DLD1 (cell line): ENCODE data around the gene RPL7A.
"Not testable (repeated sequence)": the region's sequence is repeated elsewhere in the genome, so short reads cannot be mapped to it uniquely, and the experiment has no call there.

Source experiments
- in situ Hi-C: cut with HindIII; loops from 2 replicates; pipeline ENCODE4 v1.10.0; 2017; ENCODE audit warnings: low sequenced_read_pairs

RPL7A gene

DNA sequence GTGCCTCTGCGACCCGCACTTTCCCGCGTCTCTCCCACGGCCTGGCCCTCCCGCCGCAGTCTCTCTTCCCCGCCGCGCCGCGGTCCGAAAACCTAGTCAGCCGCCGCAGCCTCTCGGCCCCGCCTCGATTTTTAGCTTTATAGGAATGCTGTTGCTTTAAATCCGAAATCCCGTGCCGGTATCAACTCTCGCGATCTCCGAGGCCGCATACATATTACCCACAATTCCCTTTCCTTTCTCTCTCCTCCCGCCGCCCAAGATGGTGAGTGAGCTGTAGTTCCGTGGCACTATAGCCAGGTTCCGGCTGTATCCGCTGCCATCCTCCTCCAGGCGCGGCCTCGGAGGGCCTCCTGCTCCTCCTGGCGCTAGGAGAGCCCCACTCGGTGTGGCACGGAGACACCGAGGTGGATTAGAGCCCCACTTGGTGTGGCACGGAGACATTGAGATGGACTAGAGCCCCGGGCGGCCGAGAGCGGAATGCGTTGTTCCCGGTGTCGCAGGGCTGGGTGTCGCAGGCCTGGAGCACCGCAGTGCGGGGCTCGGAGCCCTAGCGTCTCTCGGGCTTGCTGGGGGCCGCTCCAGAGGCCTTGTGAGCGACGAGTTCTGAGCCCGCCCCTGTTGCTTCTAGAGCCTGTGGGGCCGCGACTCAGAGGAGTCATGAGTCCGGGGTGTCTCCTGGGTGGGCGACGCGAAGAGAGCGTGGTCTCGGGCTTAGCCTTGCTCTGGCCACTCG is at the start of gene RPL7A, which contains the start of gene MED22:
Gene RPL7A (plus strand): TSS at position 234 of the 733 bp plus-strand sequence. CDS start 26 bp downstream, at position 260.
Gene MED22 (minus strand): TSS at position 147 of the 733 bp plus-strand sequence. CDS start 1,469 bp downstream, outside the sequence.
- in situ Hi-C loops, result no loop called here

DNA sequence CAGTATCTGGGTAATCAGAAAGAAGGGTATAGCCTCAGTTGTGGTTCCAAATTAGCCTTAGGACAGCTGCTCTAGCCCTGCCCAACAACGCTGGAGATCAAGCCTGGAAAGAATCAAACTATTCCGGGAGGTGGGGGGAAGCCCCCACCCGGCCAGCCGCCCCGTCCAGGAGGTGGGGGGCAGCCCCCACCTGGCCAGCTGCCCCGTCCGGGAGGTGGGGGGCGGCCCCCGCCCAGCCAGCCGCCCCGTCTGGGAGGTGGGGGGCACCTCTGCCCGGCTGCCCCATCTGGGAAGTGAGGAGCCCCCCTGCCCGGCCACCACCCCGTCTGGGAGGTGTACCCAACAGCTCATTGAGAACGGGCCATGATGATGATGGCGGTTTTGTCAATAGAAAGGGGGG is 48.0 kb upstream of the RPL7A start:
- in situ Hi-C loops, result not testable (repeated sequence)

DNA sequence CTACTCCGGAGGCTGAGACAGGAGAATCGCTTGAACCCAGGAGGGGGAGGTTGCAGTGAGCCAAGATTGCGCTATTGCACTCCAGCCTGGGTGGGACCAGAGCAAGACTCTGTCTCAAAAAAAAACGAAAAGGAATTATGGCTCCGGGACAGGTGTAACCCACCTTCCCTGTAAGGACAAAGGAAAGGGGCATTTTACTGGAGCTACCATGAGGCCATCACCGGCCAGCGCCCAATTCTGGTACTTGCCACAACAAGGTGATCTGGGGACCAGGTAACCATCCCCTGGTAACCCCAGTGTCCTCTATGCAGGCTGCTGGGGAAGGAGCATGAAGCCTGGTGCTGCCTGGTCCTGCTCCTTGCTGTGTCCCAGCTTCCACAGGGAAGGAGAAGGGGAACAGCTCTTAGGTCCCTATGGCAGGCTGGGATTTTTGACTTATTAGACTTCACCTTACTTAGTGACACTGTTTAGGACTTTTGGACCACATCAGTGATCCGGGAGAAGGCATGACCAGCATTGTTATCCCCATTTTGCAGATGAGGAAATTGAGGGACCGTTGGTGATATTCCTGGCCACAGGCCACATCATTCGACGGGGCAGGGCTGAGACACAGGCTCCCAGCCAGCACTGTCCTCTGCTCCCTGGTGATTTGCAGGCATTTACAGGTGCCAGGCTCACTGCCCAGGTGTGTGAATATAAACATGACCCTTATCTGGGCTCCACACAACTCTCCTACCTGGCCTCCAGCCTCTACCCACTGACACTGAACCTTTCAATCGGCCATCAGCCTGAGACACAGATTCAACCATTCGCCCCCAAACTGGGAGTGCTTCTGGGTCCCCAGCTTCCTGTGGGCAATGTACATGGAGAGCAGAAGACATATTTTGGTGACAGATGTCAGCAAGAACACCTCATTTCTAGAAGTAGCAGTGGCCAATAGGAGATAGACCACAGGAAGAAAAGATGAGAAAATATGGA is 46.5 kb upstream of the RPL7A start:
- in situ Hi-C loops, result no loop called here

DNA sequence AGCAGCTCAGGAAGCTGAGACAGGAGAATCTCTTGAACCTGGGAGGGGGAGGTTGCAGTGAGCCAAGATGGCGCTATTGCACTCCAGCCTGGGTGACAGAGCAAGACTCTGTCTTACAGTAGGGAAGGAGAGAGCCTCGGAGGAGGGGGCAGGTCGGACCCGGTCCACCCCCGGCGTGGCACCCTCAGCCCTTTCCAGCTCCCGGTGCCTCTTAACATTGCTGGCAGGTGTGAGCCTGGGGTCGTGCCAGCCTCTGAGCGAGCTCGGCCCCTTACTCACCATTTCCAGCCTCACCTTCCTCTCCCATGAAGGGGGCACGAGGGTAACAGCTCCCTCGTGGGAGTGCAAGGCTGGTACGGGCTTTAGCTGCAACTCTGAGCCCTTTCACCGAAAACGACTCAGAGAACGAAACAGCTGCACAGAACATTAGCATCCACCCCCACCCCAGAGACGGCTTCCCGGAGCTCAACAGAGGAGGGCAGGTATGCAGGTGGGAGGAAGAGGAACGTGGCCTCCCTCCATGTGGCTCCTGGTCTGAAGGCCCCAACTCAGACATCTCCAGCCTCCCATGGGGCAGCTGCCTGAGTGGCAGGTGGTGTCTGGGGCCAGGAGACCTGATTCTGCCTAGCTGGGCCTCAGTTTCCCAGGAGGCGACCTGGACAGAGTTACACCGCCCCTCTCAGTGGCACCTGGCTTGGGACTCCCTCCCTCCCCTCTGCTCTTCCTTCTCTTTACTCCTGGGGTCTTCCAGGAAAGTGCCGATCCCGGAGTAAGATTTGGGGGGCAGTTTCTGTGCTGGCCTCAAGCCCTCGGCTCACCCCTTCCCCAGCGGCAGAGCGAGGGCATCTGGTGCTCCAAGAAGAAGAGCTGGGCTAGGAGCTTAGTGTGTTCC is 44.5 kb upstream of the RPL7A start:
- in situ Hi-C loops, result no loop called here

DNA sequence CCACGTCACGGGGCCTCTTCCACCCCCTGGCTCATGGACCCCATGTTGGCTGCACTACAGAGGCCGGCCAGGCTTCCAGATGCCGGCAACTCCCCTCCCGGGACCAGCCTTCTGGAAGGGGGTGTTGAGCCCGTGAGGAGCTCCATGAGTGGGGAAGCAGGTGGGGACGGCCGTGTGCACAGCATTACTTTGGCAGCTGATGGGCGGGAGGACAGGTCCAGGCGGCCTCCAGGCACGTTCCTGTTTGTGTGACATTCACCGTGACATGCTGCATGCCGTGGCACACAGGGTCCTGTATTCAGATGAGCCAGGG is 43.9 kb upstream of the RPL7A start:
- in situ Hi-C loops, result no loop called here

DNA sequence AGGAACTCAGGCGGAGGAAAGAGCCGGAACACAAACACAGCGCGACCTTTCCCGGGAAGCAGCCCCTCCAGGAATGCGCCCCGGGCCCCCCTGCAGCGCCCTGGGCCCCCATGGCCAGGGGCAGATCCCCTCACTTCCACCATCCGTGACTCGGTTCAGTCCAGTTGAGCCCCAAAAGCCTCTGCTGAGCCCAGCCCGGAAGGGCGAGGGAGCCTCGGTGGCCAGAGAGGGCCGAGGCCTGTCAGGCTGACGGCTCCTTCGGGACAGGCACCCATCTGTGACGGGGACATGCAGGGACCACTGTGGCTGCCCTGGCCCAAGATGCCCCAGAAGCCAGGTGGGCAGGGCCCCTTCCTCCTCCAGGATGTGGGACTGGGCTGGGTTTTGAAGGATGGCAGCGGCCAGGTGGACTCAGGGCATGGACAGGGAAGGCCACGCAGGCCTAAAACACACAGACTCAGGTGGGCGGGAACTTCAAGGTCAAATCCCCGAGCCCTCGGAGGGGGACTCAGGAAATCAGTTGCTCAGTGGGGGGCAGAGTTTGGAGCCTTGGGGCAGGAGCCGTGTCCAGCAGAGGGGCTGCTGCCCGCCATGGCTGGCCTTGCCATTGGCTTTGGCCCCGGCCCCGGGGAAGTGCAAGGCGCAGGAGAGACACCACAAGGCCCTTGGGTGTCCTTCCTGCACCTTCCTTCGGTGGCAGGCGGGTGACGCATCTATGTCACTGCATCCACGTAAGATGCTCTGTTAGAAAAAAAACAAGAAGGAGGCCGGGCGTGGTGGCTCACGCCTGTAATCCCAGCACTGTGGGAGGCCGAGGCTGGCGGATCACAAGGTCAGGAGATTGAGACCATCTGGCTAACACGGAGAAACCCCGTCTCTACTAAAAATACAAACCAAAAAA is 43.3 kb upstream of the RPL7A start:
- in situ Hi-C loops, result no loop called here

DNA sequence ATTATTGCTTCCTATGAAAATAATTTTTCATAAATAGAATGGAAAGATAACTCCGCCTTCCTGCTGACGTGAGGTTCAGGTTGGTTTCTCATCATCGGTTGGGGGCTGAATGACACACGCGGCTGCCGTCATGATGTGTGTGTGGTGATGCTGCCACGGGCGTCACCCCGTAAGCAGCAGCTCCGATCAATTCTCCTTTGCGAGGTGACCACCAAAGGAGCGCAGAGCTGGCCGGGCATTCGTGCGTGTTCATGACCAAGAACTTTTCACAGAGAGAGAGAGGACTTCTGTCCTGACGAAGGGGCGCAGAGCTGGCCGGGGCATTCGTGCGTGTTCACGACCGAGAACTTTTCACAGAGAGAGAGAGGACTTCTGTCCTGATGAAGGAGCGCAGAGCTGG is 42.3 kb upstream of the RPL7A start:
- in situ Hi-C loops, result no loop called here

DNA sequence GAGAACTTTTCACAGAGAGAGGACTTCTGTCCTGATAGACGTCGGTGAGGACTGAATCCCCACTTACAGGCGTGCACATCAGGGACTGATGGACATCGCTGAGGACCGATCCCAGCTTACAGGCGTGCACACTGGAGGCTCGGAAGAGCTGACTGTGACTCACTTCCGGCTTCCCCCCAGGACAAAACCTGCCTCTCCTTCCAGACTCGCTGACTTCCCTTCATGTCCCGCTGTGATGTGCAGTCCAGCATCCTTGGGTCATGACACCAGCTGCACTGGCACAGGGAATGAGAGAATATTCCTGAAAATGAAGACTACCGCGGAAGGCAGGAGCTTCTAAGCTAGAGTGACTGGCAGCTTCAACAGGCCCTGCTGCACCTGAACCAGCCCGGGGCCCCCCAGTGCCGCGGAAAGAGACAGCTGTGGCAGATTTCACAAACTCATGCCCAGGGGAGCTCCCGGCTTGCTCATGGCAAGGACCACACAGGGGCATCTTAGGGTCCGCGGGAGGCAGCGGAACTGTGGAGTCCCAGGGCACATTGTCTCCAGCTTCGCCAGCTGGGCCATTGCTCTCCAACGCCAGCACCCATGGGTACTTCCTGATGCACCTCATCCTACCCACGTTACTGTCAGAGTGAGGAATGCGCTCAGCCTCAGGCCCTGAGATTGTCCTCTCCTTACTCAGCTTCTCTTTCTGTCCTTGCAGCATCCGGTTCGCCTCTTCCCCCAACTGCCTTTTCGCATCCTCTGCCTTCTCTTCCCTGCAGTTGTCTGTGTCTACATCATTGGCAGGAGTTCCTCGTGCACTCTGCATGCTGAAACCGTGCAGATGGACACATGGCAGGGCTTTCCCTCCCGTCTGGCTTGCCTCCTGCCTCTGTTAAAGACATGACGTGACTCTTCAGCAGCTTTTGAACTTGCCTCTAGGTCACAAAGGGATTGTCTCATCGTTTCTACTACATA is 41.5 kb upstream of the RPL7A start:
- in situ Hi-C loops, result no loop called here

DNA sequence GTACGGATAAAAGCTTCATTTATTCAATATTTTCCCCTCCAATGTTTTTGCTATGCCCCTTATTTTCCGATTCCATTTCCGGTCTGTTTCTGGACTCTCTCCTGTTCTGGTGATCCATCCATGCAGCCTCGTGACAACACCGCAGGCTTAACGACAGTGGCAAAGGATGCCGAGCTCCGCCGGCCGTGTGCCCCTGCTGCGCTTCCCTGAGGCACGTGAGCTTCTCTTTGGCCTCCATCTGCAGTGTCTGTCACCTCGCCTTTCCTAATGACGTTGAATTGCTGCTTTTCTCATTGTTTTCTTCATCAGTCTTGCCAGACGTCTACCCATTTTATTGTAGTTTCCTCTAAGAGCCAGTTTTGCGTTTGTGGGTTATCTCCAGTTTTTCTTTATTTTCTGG is 40.7 kb upstream of the RPL7A start:
- in situ Hi-C loops, result no loop called here

DNA sequence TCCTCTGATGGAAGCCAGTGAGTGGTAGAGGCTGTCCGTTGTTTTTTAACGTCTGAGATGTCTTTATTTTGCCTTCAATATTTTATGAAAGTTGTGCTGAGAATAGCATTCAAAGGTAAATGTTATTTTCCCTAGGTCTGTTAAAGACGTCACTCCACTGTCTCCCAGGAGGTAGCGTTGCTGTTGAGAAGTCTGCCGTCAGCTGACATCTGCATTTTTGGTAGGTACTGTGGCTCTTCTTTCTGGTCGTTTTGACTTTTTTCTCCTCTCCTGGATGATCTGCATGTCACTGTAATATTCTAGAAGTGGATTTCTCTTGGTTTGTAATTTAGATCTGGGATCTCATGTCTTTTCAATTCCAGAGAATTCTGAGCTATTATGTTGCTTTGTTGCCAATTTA is 38.4 kb upstream of the RPL7A start:
- in situ Hi-C loops, result no loop called here

DNA sequence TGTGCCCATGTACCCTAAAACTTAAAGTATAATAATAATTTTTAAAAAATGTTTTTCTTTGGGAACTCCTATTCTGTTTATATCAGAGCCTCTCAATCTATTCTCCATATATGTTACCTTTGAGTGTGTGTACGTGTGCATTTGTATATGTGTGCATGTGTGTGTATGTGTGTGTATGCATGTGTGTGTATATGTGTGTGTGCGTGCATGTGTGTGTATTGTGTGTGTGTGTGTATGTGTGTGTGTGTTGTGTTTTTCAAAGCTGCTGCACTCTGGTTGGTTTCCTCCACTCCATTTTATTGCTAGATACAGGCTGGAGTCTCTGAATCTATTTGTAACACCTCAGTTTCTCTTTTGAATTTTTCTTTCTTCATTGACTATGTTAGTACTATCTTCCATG is 32.0 kb upstream of the RPL7A start:
- in situ Hi-C loops, result no loop called here

DNA sequence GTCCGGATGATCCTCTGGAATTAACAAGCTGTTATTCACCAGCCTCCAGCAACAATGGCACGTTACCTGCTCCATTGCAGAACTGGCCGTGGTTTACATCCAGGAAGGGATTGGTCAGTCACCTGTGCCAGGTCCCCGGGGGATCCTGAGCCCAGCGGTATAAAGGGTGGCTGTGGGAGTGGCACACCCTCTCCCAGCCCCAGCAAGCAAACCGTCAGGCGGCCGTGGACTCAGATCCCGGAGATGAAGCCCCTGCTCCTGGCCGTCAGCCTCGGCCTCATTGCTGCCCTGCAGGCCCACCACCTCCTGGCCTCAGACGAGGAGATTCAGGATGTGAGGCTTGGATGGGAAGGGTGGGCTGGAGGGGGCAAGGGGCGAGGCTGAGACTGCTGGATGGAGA is 30.5 kb upstream of the RPL7A start:
- in situ Hi-C loops, result not testable (repeated sequence)

DNA sequence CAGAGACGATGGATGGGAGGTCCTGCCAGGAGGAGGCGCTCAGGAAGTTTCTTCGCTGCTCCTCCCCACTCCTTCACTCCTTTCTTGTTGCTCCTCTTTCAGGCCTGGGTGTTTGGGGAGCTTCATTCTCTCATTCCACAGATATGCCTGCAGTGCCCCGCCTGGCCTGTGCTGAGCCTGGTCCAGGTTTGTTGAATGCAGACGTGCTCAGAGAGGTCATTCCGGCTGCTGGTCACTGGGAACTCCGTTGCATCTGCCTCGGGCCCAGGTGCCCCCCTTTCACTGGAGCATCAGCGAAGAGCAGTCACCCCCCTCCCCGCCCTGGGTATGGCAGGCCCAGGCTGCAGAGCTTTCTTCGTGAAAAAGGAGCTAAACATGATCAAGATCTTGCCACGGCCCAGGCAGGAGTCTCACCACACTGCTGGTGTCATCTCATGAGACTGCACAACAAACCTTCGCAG is 27.6 kb upstream of the RPL7A start:
- in situ Hi-C loops, result no loop called here

DNA sequence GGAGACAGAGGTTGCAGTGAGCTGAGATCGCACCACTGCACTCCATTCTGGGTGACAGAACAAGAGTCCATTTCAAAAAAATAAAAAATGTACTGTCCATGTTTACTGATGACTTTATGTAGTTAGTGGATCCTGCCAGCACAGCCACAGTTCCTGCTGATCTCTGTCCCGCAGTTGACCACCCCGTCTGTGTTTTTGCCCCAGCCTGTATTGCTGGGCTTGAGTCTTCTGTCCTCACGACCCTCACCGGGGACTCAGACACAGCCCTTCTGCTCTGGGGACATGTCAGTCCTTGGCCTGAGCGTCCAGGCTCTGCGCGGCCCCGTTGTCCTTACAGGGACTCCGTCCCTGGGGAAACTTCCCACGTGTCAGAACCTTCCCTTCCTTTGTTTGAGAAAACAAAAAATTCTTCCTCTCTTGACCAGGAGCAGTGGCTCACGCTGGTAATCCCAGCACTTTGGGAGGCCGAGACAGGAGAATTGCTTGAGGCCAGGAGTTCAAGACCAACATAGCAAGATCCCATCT is 26.5 kb upstream of the RPL7A start:
- in situ Hi-C loops, result no loop called here

DNA sequence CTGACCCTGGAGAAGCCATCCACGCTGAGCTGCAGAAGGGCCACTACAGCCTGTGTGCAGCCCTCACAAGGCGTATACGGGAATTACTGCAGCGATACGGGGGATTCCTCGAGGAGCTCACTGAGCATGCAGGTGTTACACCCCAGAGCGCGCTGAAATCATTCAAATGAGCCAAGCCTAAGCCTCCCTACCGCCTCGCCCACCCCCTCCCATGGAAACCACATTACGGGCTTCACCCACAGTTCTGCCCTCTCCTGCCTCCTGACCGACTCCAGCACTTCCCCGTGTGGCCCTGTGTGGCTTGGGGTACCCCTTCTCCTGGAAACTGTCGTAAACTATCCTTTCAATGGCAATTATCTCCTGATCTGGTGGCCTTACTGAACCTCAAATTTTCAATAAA is 25.3 kb upstream of the RPL7A start:
- in situ Hi-C loops, result no loop called here

DNA sequence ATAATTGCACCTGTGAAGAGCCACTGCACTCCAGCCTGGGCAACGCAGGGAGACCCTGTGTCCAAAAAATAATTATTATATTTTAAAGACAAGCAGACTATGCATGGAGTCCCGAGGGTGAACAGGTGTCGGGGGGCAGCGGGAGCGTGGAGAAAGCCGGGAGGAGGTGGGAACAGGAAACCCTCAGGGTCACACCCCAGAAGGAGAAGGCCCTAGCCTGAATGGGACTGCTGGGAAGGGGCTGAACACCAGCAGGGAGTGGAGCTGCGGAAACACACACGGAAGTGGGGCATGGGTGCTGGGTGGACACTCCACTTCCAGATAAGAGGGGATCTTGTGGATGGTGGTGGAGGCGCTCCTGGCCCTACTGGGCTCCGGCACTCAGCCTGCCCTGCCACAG is 24.8 kb upstream of the RPL7A start:
- in situ Hi-C loops, result no loop called here

DNA sequence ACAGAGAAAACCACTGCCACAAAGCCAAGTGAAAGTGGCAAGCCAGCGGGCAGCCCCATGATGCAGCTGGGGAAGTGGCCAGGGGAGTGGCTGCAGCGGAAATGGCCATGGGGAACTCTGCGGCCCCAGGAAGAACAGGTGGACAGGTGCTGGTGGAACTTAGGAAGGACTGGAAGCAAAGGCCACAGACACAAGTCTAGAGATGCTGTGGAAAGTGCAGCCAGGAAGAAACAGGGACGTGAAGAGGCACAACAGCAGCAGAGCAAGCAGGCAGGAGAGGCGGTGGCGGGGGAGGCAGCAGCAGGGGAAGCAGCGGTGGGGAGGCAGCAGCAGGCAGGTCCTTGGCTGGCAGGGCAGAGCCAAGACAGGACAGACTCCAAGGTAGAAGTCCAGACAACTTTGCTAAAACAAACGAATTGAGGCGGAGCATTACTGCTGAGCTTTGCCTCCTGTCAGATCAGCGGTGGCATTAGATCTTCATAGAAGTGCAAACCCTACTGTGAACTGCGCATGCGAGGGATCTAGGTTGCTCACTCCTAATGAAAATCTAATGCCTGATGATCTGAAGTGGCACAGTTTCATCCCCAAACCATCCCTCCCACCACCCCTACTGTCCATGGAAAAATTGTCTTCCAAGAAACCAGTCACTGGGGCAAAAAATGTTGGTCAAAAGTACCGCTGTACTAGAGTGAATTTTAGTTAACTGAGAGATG is 23.9 kb upstream of the RPL7A start:
- in situ Hi-C loops, result no loop called here

DNA sequence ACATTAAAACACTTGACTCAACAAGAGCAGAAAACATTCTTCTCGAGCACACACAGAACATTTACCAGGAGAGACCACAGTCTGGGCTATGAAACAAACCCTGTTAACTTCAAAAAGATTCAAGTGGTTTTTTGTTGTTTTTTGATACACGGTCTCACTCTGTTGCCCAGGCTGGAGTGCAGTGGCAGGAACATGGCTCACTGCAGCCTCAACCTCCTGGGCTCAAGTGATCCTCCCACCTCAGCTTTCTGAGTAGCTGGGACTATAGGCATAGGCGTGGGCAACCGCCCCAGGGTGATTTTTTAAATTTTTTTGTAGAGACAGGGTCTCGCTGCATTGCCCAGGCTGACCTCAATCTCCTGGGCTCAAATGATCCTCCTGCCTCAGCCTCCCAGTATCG is 21.0 kb upstream of the RPL7A start:
- in situ Hi-C loops, result not testable (repeated sequence)
